NB4 (cell line): ENCODE results near the gene SCN8A.

Source experiments
- CTCF ChIP-seq: IDR thresholded peaks from one replicate; pipeline ENCODE4 v1.5.1; 2012; ENCODE audit warnings: low read depth, low read length
- MAX ChIP-seq: IDR thresholded peaks from 2 replicates; pipeline ENCODE4 v1.6.1; 2011; ENCODE audit warnings: low read depth, low read length
- MYC ChIP-seq: IDR thresholded peaks from 2 replicates; pipeline ENCODE4 v1.6.1; 2011; ENCODE audit warnings: low read depth, low read length
- POLR2A ChIP-seq: IDR thresholded peaks from 2 replicates; pipeline ENCODE4 v1.6.1; 2011; ENCODE audit warnings: mild to moderate bottlenecking; ENCODE audit not compliant: insufficient read length; ENCODE audit errors: extremely low read depth

GRCh38 chr12:51722431-51722830 is 131.4 kb downstream of the SCN8A start:
- TF ChIP-seq CTCF (no peak), POLR2A (no peak), MAX (no peak), MYC (no peak)
